Measurements from ENCODE around the gene PHKA2. TPM values are rescaled to one million over a fixed set of nuclear protein-coding genes. Genes with fewer than 3 reads are reported as not detected.
"Not testable (repeated sequence)": the region's sequence is repeated elsewhere in the genome, so short reads cannot be mapped to it uniquely, and the experiment has no call there.

The PHKA2 gene
- total RNA-seq, 1 experiment from 2014 or later: 43.0 TPM

GRCh38 chrX:18984381-18985185 lies 669 bp upstream of the PHKA2 start:
- no peaks in the 10 kb centered on the region for H3K9me3 ChIP-seq
- peak; percentile 36 to 45 for TF ChIP-seq CTCF (IDR thresholded peaks at IDR 0.05; ENCODE audit: insufficient read depth in 1 of 2, low read depth in 1 of 2, low read length in 1 of 2, severe bottlenecking in 1 of 2, unreplicated experiment in 1 of 2)
- Mint-ChIP-seq H3K27me3 (ENCODE audit: insufficient read depth, unreplicated experiment) (no peaks in the 10 kb centered on the region), H3K27ac (ENCODE audit: unreplicated experiment) (peak overlapping the region; percentile 87), H3K36me3 (ENCODE audit: insufficient read depth, unreplicated experiment) (no peaks in the 10 kb centered on the region), H3K9me3 (ENCODE audit: unreplicated experiment) (no peaks in the 10 kb centered on the region), H3K4me1 (ENCODE audit: low read depth, unreplicated experiment) (no peaks in the 10 kb centered on the region), H3K4me3 (ENCODE audit: unreplicated experiment) (peak overlapping the region; percentile 85)
- POLR2A ChIA-PET: no interaction called here
- intact Hi-C loops (cut with micrococcal nuclease; ENCODE audit: unreplicated experiment): no loop called here
- peak overlapping the region; percentile 70 for H3K4me3 ChIP-seq (ENCODE audit: low read depth, low read length)
- no peaks in the 10 kb centered on the region for H3K4me1 ChIP-seq
- H3K27me3 ChIP-seq (replicated peaks; ENCODE audit: control insufficient read depth, insufficient read depth, low read length): no peaks in the 10 kb centered on the region
- peak; percentile 86 to 87 for DNase-seq
- no peaks in the 10 kb centered on the region for H3K36me3 ChIP-seq (ENCODE audit: control insufficient read depth, insufficient read depth, low read length)
- CTCF ChIA-PET: interaction anchor here (1.1 to 1.2 kb wide), 2 partner anchors 10 kb away, joined by 3 to 4 read pairs; no protein-coding TSS in a partner anchor
- no TSS peak for BruUV-seq (replicated peaks)

GRCh38 chrX:18981124-18981807 lies 2.6 kb downstream of the PHKA2 start:
- H3K27me3 Mint-ChIP-seq (ENCODE audit: insufficient read depth, unreplicated experiment): no peaks in the 10 kb centered on the region
- ChIA-PET CTCF (no interaction called here), POLR2A (no interaction called here)
- no peak for TF ChIP-seq CTCF (IDR thresholded peaks at IDR 0.05; ENCODE audit: insufficient read depth in 1 of 2, low read depth in 1 of 2, low read length in 1 of 2, severe bottlenecking in 1 of 2, unreplicated experiment in 1 of 2)
- no peak overlapping the region for H3K4me3 Mint-ChIP-seq (ENCODE audit: unreplicated experiment)
- H3K27ac Mint-ChIP-seq (ENCODE audit: unreplicated experiment): no peak overlapping the region
- intact Hi-C loops (cut with micrococcal nuclease; ENCODE audit: unreplicated experiment): no loop called here
- H3K9me3 ChIP-seq: no peaks in the 10 kb centered on the region
- H3K36me3 ChIP-seq (ENCODE audit: control insufficient read depth, insufficient read depth, low read length): no peaks in the 10 kb centered on the region
- no peaks in the 10 kb centered on the region for H3K4me1 Mint-ChIP-seq (ENCODE audit: low read depth, unreplicated experiment)
- H3K4me3 ChIP-seq (ENCODE audit: low read depth, low read length): no peak overlapping the region
- DNase-seq: no peak
- no TSS peak for BruUV-seq (replicated peaks)
- H3K27me3 ChIP-seq (replicated peaks; ENCODE audit: control insufficient read depth, insufficient read depth, low read length): no peaks in the 10 kb centered on the region
- no peaks in the 10 kb centered on the region for H3K36me3 Mint-ChIP-seq (ENCODE audit: insufficient read depth, unreplicated experiment)
- no peaks in the 10 kb centered on the region for H3K4me1 ChIP-seq
- no peaks in the 10 kb centered on the region for H3K9me3 Mint-ChIP-seq (ENCODE audit: unreplicated experiment)

GRCh38 chrX:18980262-18980661 lies 3.7 kb downstream of the PHKA2 start:
- H3K27me3 ChIP-seq (replicated peaks; ENCODE audit: control insufficient read depth, insufficient read depth, low read length); H3K36me3 ChIP-seq (ENCODE audit: control insufficient read depth, insufficient read depth, low read length); H3K27ac Mint-ChIP-seq (ENCODE audit: unreplicated experiment); DNase-seq; H3K4me3 ChIP-seq (ENCODE audit: low read depth, low read length); BruUV-seq (replicated peaks); H3K9me3 ChIP-seq; H3K4me1 Mint-ChIP-seq (ENCODE audit: low read depth, unreplicated experiment); CTCF ChIA-PET; H3K4me3 Mint-ChIP-seq (ENCODE audit: unreplicated experiment); H3K9me3 Mint-ChIP-seq (ENCODE audit: unreplicated experiment); POLR2A ChIA-PET; H3K36me3 Mint-ChIP-seq (ENCODE audit: insufficient read depth, unreplicated experiment); intact Hi-C loops (cut with micrococcal nuclease; ENCODE audit: unreplicated experiment); H3K27me3 Mint-ChIP-seq (ENCODE audit: insufficient read depth, unreplicated experiment); H3K4me1 ChIP-seq: not testable (repeated sequence)
